ENCODE data around the gene HNF4A. TPM values are rescaled to one million over a fixed set of nuclear protein-coding genes. Genes with fewer than 3 reads are reported as not detected.

HNF4A gene
- total and polyA plus RNA-seq, 2 donors (not counting 1 experiment from before 2014, with no cell fraction given), result not detected

GRCh38 chr20:44433751-44434538 lies 78.4 kb downstream of the HNF4A start:
- H3K4me2 ChIP-seq (replicated peaks; ENCODE audit: low read depth, low read length, poor library complexity, severe bottlenecking), result no peak overlapping the region
- POLR2A ChIA-PET, result no interaction called here

More at GRCh38 chr20:44433751-44434538, 78.4 kb downstream of the HNF4A start:
- Mint-ChIP-seq H3K9me3 (ENCODE audit: insufficient read depth) (no peaks in the 10 kb centered on the region), H3K27me3 (peaks cover 5% of the 10 kb centered on the region), H3K4me3 (no peak overlapping the region), H3K4me1 (no peaks in the 10 kb centered on the region), H3K27ac (no peak overlapping the region)
- intact Hi-C loops (cut with micrococcal nuclease), result no loop called here
- Histone ChIP-seq H3K79me2 (ENCODE audit: control insufficient read depth, insufficient read depth, low read length) (no peaks in the 10 kb centered on the region), H3K4me3 (ENCODE audit: control extremely low read depth in 1 of 5, extremely low read depth in 1 of 5, insufficient read depth in 1 of 5, low read depth in 2 of 5, low read length in 4 of 5) (no peak overlapping the region), H3K4me1 (ENCODE audit: control insufficient read depth in 2 of 2, insufficient read depth in 2 of 2, low read length in 2 of 2) (no peaks in the 10 kb centered on the region), H3K9ac (ENCODE audit: low read length) (no peak overlapping the region), H3K9me3 (ENCODE audit: control extremely low read depth in 1 of 3, control insufficient read depth in 2 of 3, insufficient read depth in 1 of 3, low read length in 2 of 3) (no peaks in the 10 kb centered on the region), H2AFZ (ENCODE audit: insufficient read depth, low read depth, low read length, poor library complexity, severe bottlenecking) (no peak overlapping the region), H3K27me3 (replicated peaks in 1 of 4; ENCODE audit: control extremely low read depth in 1 of 4, control insufficient read depth in 3 of 4, insufficient read depth in 4 of 4, low read length in 3 of 4) (no peaks in the 10 kb centered on the region), H3K36me3 (replicated peaks in 1 of 2; ENCODE audit: control extremely low read depth in 1 of 2, control insufficient read depth in 1 of 2, extremely low read depth in 1 of 2, insufficient read depth in 2 of 2, low read length in 1 of 2) (no peaks in the 10 kb centered on the region), H3K27ac (ENCODE audit: low read length in 2 of 2) (no peak overlapping the region), H4K20me1 (ENCODE audit: control insufficient read depth, insufficient read depth, low read length, poor library complexity, severe bottlenecking) (no peaks in the 10 kb centered on the region)
- DNase-seq (no peak), ATAC-seq (ENCODE audit: low read depth) (no peak)
- TF ChIP-seq CTCF (IDR thresholded peaks at IDR 0.05) (no peak), EZH2 (IDR thresholded peaks at IDR 0.05; ENCODE audit: borderline replicate concordance, insufficient read depth, low read depth, low read length, poor library complexity, severe bottlenecking) (no peak)
- WGBS (ENCODE audit: insufficient coverage), result 92% methylated on average over 12 of the region's 24 CpGs
- CTCF ChIA-PET, result no interaction called here

Data from B cell (primary cell).